HG02678 (cell line): ENCODE measurements around the gene PKP4.

Experiments
- ATAC-seq: cut with Tn5 transposase; IDR thresholded peaks from one replicate; pipeline ENCODE4 v1.9.1; 2021; ENCODE audit warnings: mild to moderate bottlenecking, moderate library complexity; ENCODE audit not compliant: unreplicated experiment

PKP4 gene

GRCh38 chr2:158644139-158644538 is 187.4 kb downstream of the PKP4 start:
- no peak for ATAC-seq

- no peak for ATAC-seq
Measured at GRCh38 chr2:158645299-158645698, 188.5 kb downstream of the PKP4 start.

- no peak for ATAC-seq
Measured at GRCh38 chr2:158647436-158648231, 190.9 kb downstream of the PKP4 start.

- ATAC-seq, result no peak
Measured at GRCh38 chr2:158649846-158650245, 193.1 kb downstream of the PKP4 start.

GRCh38 chr2:158650646-158651357 is 194.1 kb downstream of the PKP4 start:
- no peak for ATAC-seq

- no peak for ATAC-seq
Measured at GRCh38 chr2:158651358-158652057, 194.8 kb downstream of the PKP4 start.

GRCh38 chr2:158655628-158656027 is 198.9 kb downstream of the PKP4 start:
- ATAC-seq, result no peak

GRCh38 chr2:158656492-158657229 is 199.9 kb downstream of the PKP4 start:
- ATAC-seq, result no peak

GRCh38 chr2:158658396-158658795 is 201.6 kb downstream of the PKP4 start:
- no peak for ATAC-seq

- no peak for ATAC-seq
Measured at GRCh38 chr2:158659483-158659882, 202.7 kb downstream of the PKP4 start.

- ATAC-seq, result no peak
Measured at GRCh38 chr2:158661231-158661630, 204.5 kb downstream of the PKP4 start.

GRCh38 chr2:158662421-158662820 is 205.7 kb downstream of the PKP4 start:
- no peak for ATAC-seq

- ATAC-seq, result no peak
Measured at GRCh38 chr2:158663796-158664195, 207.0 kb downstream of the PKP4 start.

- no peak for ATAC-seq
Measured at GRCh38 chr2:158664987-158665386, 208.2 kb downstream of the PKP4 start.

GRCh38 chr2:158665536-158666302 is 209.0 kb downstream of the PKP4 start:
- ATAC-seq, result no peak

GRCh38 chr2:158666969-158667368 is 210.2 kb downstream of the PKP4 start:
- ATAC-seq, result no peak

GRCh38 chr2:158667586-158667985 is 210.8 kb downstream of the PKP4 start:
- no peak for ATAC-seq

- ATAC-seq, result no peak
Measured at GRCh38 chr2:158668001-158668765, 211.4 kb downstream of the PKP4 start.

- no peak for ATAC-seq
Measured at GRCh38 chr2:158670292-158670691, 213.5 kb downstream of the PKP4 start.
